K562 (cell line): Measurements from ENCODE around the gene PIP5KL1. TPM values are rescaled to one million over a fixed set of nuclear protein-coding genes. Genes with fewer than 3 reads are reported as not detected.

Source experiments
- ATAC-seq: fragments of 200-7000 bp; cut with Tn5 transposase; 3 replicates; pipeline ENCODE4 v1.9.1; 2020; ENCODE audit warnings: moderate library complexity
- BruUV-seq: library from RNA; stranded (reverse); fragments of 400-500 nt; replicated peaks from 2 replicates; lab custom pipeline; 2021; lab: Mats Ljungman, UMichigan
- CTCF ChIA-PET: fragments of 300-600 bp; formaldehyde crosslinking; extraction: SDS; loops from one replicate; lab custom pipeline; 2021; ENCODE audit warnings: low intra/inter-chr PET ratio; lab: Yijun Ruan, JAX
- POLR2A ChIA-PET: fragments of 300-600, 350-650 bp; sonication (Branson Sonifier 250); formaldehyde crosslinking; extraction: SDS; loops from one replicate; lab custom pipeline; 2021; ENCODE audit warnings: antibody characterized with exemption, inconsistent platforms; lab: Yijun Ruan, JAX
- DNase-seq, 4 experiments: peaks; one replicate each; pipeline versions ENCODE4 v3.0.0 to v3.0.0-alpha.2; 2011 to 2018; ENCODE audit warnings: low spot score in 3 of 4, mixed read lengths in 3 of 4; ENCODE audit errors: extremely low read depth in 1 of 4
- FAIRE-seq: peaks from 2 replicates; lab custom pipeline; 2011; peaks lifted over from hg19 to GRCh38; lab: Jason Lieb, UNC
- H2AFZ ChIP-seq: 2 replicates; pipeline ENCODE4 v1.6.0; 2011; ENCODE audit warnings: low read depth, low read length, control low read depth, inconsistent platforms
- H3K27ac ChIP-seq: fragments of 200-600 bp; 3 replicates; pipeline ENCODE4 v1.8.0; 2011; ENCODE audit warnings: low read depth, mild to moderate bottlenecking, control low read depth, inconsistent platforms, low read length, moderate library complexity, mixed read lengths; ENCODE audit errors: extremely low read depth
- H3K27me3 ChIP-seq, 2 experiments: fragments of 300-600 bp in 1 of 2; 2 replicates in 1 of 2; 3 replicates in 1 of 2; pipeline versions ENCODE4 v1.6.0 to v1.8.0; 2011; ENCODE audit warnings: inconsistent platforms in 2 of 2, low read length in 2 of 2, mild to moderate bottlenecking in 1 of 2, mixed read lengths in 1 of 2, moderate library complexity in 1 of 2; ENCODE audit not compliant: control insufficient read depth in 2 of 2, insufficient read depth in 2 of 2
- H3K36me3 ChIP-seq: fragments of 300-600 bp; 3 replicates; pipeline ENCODE4 v1.8.0; 2011; ENCODE audit warnings: mild to moderate bottlenecking, low read length, inconsistent platforms; ENCODE audit not compliant: control insufficient read depth, insufficient read depth
- H3K4me1 ChIP-seq, 2 experiments: fragments of 200-600 bp in 1 of 2; replicated peaks in 1 of 2; 2 replicates in 1 of 2; 3 replicates in 1 of 2; pipeline versions ENCODE4 v1.5.1 to v1.8.0; 2011; ENCODE audit warnings: inconsistent platforms in 2 of 2, low read length in 2 of 2, mild to moderate bottlenecking in 1 of 2, mixed read lengths in 1 of 2, moderate library complexity in 1 of 2; ENCODE audit not compliant: control insufficient read depth in 2 of 2, insufficient read depth in 2 of 2
- H3K4me2 ChIP-seq: 2 replicates; pipeline ENCODE4 v1.6.1; 2011; ENCODE audit warnings: low read length, control low read depth, inconsistent platforms, mixed read lengths; ENCODE audit not compliant: insufficient read depth
- H3K4me3 ChIP-seq: fragments of 200-600 bp; sonication (generic), shearing (Covaris generic); 2 replicates; pipeline ENCODE4 v1.5.1; 2016; ENCODE audit warnings: control low read depth, inconsistent platforms
- H3K79me2 ChIP-seq: fragments of 200-600 bp; 3 replicates; pipeline ENCODE4 v1.8.0; 2011; ENCODE audit warnings: low read length, inconsistent platforms; ENCODE audit not compliant: control insufficient read depth, insufficient read depth
- H3K9ac ChIP-seq, 2 experiments: 2 replicates each; pipeline versions ENCODE4 v1.6.0 to v1.6.1; 2011; ENCODE audit warnings: low read depth in 2 of 2, low read length in 2 of 2, control low read depth in 1 of 2, inconsistent platforms in 1 of 2, mild to moderate bottlenecking in 1 of 2, mixed read lengths in 1 of 2; ENCODE audit not compliant: insufficient read depth in 1 of 2
- H3K9me1 ChIP-seq: one replicate; pipeline ENCODE4 v1.6.0; 2011; ENCODE audit warnings: inconsistent platforms, mild to moderate bottlenecking, low read length, moderate library complexity; ENCODE audit not compliant: control insufficient read depth, insufficient read depth
- H3K9me3 ChIP-seq: replicated peaks from 2 replicates; pipeline ENCODE4 v1.5.1; 2011; ENCODE audit warnings: low read depth, low read length, inconsistent platforms; ENCODE audit not compliant: control insufficient read depth, insufficient read depth
- H4K20me1 ChIP-seq: replicated peaks from 2 replicates; pipeline ENCODE4 v1.6.1; 2011; ENCODE audit warnings: low read length, inconsistent platforms, mixed read lengths; ENCODE audit not compliant: control insufficient read depth, insufficient read depth
- MAFG ChIP-seq: fragments of 450-650 bp; conservative IDR thresholded peaks from 2 replicates; pipeline ENCODE4 v1.6.1; 2016; ENCODE audit warnings: missing genetic modification characterization, missing compliant biosample characterization
- POLR2G ChIP-seq: fragments of 200-400 bp; formaldehyde crosslinking; IDR thresholded peaks from 2 replicates; pipeline ENCODE4 v1.6.1; 2017; ENCODE audit warnings: low read depth, mild to moderate bottlenecking, antibody characterized with exemption, low read length, moderate library complexity
- RBFOX2 ChIP-seq: fragments of 200-400 bp; formaldehyde crosslinking; IDR thresholded peaks from 2 replicates; pipeline ENCODE4 v1.6.1; 2017; ENCODE audit warnings: low read depth, mild to moderate bottlenecking, low read length, moderate library complexity
- TEAD2 ChIP-seq: fragments of 450-650 bp; IDR thresholded peaks from 2 replicates; pipeline ENCODE4 v1.6.1; 2016; ENCODE audit warnings: missing genetic modification characterization, control low read depth, missing compliant biosample characterization
- XRCC4 ChIP-seq: IDR thresholded peaks from one replicate; pipeline ENCODE4 v1.6.1; 2011; ENCODE audit not compliant: insufficient read depth, insufficient read length; ENCODE audit errors: extremely low read depth
- ZBTB7A ChIP-seq: IDR thresholded peaks from 2 replicates; pipeline ENCODE4 v1.6.1; 2011; ENCODE audit warnings: low read depth, mild to moderate bottlenecking, low read length, moderate library complexity, borderline replicate concordance; ENCODE audit not compliant: control insufficient read depth
- ZNF668 ChIP-seq: fragments of 250-450 bp; sonication (Bioruptor Pico); IDR thresholded peaks from 2 replicates; pipeline ENCODE4 v1.8.0; 2022; ENCODE audit warnings: mild to moderate bottlenecking, inconsistent platforms
- ZNF764 ChIP-seq: fragments of 250-450 bp; sonication (Bioruptor Pico); IDR thresholded peaks from 2 replicates; pipeline ENCODE4 v1.4.0; 2020; ENCODE audit warnings: low read depth, mild to moderate bottlenecking, moderate library complexity
- WGBS: fragments of 100-300 bp; shearing (Covaris generic); methylation state at CpG from one replicate; pipeline ENCODE4 v1.1.6; 2016; ENCODE audit warnings: low coverage, mixed read lengths; ENCODE audit not compliant: insufficient coverage; ENCODE audit errors: missing lambda C conversion rate; 5-methylcytosine and 5-hydroxymethylcytosine counted together
- in situ Hi-C: fragments of 300-500 bp; cut with MboI; formaldehyde crosslinking; loops from 4 replicates; pipeline ENCODE4 v1.15.0; 2018; ENCODE audit warnings: inconsistent platforms, mixed read lengths
- intact Hi-C: fragments of 100-400 bp; cut with micrococcal nuclease; formaldehyde crosslinking; loops from 2 replicates; pipeline ENCODE4 v1.14.2; 2022
- polyA plus RNA-seq, 8 experiments: library from polyadenylated mRNA; depleted of rRNA in 4 of 8; stranded (reverse) in 5 of 8; unstranded in 3 of 8; fragments of >200 nt; fragmentation: Nextera tagmentation in 2 of 8; fragmentation: Illumina TruSeq in 1 of 8; extraction: Ambion mirVana in 2 of 8; extraction: Trizol in 1 of 8; gene quantifications; 2 replicates each; pipeline versions ENCODE4 v1.2.1 to v1.2.3, GENCODE V29; 2011 to 2014; ENCODE audit warnings: inconsistent platforms in 1 of 8, missing spikeins in 1 of 8
- total RNA-seq, 7 experiments: library from RNA; depleted of rRNA in 6 of 7; stranded (reverse); fragments of >200 nt in 6 of 7; fragmentation: Illumina TruSeq in 2 of 7; extraction: Trizol in 2 of 7; gene quantifications; 2 replicates each; pipeline versions ENCODE4 v1.2.1 to v1.2.3, GENCODE V29; 2011 to 2021; ENCODE audit warnings: low replicate concordance in 1 of 7
- TF ChIP-seq, protein P1 (sequence below): fragments of 250-450 bp; sonication (Bioruptor Pico); IDR thresholded peaks from 2 replicates; pipeline ENCODE4 v1.4.0; 2020; ENCODE audit warnings: mild to moderate bottlenecking, moderate library complexity
- TF ChIP-seq, protein P2 (sequence below): fragments of 450-650 bp; IDR thresholded peaks from 2 replicates; pipeline ENCODE4 v1.6.1; 2014; ENCODE audit warnings: low read depth, mild to moderate bottlenecking, moderate library complexity, borderline replicate concordance

The PIP5KL1 gene
- total and polyA plus RNA-seq, 9 of the 15 experiments (the other 6 are each of a cell fraction or from before 2014, with no cell fraction given) = 0.18 to 4.8 (median 1.2) TPM

DNA sequence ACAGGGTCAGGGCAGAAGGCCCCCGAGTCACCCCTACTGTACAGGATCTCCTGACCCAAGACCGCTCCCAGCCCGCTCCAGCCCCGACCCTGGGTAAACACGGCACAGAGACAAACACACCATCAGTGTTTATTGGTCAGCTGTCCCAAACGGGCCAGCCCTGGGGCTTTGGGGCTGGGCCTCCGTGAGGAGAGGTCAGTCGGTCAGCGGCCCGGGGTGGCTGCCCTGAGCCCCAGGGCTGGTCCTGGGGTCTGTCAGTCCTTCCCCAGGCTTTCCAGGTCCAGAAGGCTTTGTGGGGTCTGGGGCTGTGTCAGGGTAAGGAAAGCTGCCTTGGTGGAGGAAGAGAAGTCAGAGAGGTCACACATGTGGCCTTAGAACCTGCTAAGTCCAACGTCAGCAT, 4.4 kb upstream of the PIP5KL1 start:
- in situ Hi-C loops = loop anchor here (5.0 kb wide), 2 partner anchors 97 to 182 kb away; no protein-coding TSS in a partner anchor
- CTCF ChIA-PET = no interaction called here
- POLR2A ChIA-PET = interaction anchor here (0.6 to 1.6 kb wide), 3 partner anchors 25 to 123 kb away, joined by 3 to 4 read pairs (median 4); no protein-coding TSS in a partner anchor
- Histone ChIP-seq H3K4me1 (peaks cover 58 to 83% of the 10 kb centered on the region in 2 experiments), H3K9me1 (peaks cover 3% of the 10 kb centered on the region), H2AFZ (no peak overlapping the region), H3K9ac (peak overlapping the region; percentile 63 to 96), H3K27me3 (no peaks in the 10 kb centered on the region), H3K36me3 (peaks cover 27% of the 10 kb centered on the region; the same call in 2 of the 3 replicates), H3K27ac (peak overlapping the region; percentile 88), H3K4me2 (peak overlapping the region; percentile 97), H3K9me3 (no peaks in the 10 kb centered on the region), H3K4me3 (peak overlapping the region; percentile 70; the same call in 1 of the 2 replicates), H3K79me2 (peaks cover 45% of the 10 kb centered on the region), H4K20me1 (peaks cover 18% of the 10 kb centered on the region; the same call in 1 of the 2 replicates)
- intact Hi-C loops = no loop called here
- no TSS peak for BruUV-seq
- no peak for ATAC-seq
- no peak for DNase-seq
- WGBS = 59% methylated on average over 11 of the region's 11 CpGs
- TF ChIP-seq RBFOX2 = peak; percentile 53
- TF ChIP-seq ZBTB7A = peak; percentile 13; the same call in 1 of the 2 replicates
- TF ChIP-seq POLR2G = peak; percentile 38; the same call in 1 of the 2 replicates
- no peak for TF ChIP-seq XRCC4
- no peak for FAIRE-seq

DNA sequence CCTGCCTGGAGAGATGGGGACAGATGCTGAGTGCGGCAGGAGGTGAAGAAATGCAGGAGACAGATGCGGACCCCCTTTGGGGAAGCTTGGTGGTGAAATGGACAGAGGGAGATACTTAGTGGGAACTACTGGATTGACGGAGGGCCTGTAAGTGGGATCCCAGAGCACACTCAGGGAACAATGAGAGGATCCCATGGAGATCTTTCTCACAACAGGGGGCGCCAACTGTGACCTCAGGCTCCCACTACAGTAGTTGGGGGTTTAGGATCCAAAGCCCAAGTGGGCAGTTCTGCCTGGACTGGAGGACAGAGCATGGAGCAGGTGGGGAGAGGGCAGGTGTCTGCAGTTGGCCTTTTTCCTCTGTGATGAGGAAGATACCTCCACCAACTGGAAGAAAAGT, 3.7 kb upstream of the PIP5KL1 start:
- 75% methylated on average over 4 of the region's 4 CpGs for WGBS
- Histone ChIP-seq H3K4me2 (0 out of 2 replicates have a peak overlapping the region, but pooled peaks have one; percentile 97), H3K9ac (peak overlapping the region; percentile 63 to 96), H3K36me3 (peaks cover 27% of the 10 kb centered on the region; the same call in 2 of the 3 replicates), H3K27ac (peak overlapping the region; percentile 88; the same call in 2 of the 3 replicates), H4K20me1 (peaks cover 18% of the 10 kb centered on the region; the same call in 1 of the 2 replicates), H2AFZ (no peak overlapping the region), H3K27me3 (no peaks in the 10 kb centered on the region), H3K4me1 (peaks cover 55 to 81% of the 10 kb centered on the region in 2 experiments), H3K9me1 (peaks cover 3% of the 10 kb centered on the region), H3K79me2 (peaks cover 45% of the 10 kb centered on the region), H3K9me3 (no peaks in the 10 kb centered on the region), H3K4me3 (no peak overlapping the region)
- in situ Hi-C loops (no loop called here), intact Hi-C loops (no loop called here)
- no peak for ATAC-seq
- POLR2A ChIA-PET = interaction anchor here (0.8 to 1.9 kb wide), 2 partner anchors 133 to 159 kb away, joined by 3 to 5 read pairs; partner anchors contain the start of gene NAIF1
- DNase-seq = no peak
- no peak for FAIRE-seq
- CTCF ChIA-PET = no interaction called here
- no TSS peak for BruUV-seq
- TF ChIP-seq TEAD2 (tag) (no peak), ZNF764 (CRISPR knock-in tag) (no peak), MAFG (tag) (no peak), ZNF668 (no peak)
- TF ChIP-seq, protein P1, sequence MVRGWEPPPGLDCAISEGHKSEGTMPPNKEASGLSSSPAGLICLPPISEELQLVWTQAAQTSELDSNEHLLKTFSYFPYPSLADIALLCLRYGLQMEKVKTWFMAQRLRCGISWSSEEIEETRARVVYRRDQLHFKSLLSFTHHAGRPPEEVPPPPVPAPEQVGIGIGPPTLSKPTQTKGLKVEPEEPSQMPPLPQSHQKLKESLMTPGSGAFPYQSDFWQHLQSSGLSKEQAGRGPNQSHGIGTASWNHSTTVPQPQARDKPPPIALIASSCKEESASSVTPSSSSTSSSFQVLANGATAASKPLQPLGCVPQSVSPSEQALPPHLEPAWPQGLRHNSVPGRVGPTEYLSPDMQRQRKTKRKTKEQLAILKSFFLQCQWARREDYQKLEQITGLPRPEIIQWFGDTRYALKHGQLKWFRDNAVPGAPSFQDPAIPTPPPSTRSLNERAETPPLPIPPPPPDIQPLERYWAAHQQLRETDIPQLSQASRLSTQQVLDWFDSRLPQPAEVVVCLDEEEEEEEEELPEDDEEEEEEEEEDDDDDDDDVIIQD = no peak
- TF ChIP-seq, protein P2, sequence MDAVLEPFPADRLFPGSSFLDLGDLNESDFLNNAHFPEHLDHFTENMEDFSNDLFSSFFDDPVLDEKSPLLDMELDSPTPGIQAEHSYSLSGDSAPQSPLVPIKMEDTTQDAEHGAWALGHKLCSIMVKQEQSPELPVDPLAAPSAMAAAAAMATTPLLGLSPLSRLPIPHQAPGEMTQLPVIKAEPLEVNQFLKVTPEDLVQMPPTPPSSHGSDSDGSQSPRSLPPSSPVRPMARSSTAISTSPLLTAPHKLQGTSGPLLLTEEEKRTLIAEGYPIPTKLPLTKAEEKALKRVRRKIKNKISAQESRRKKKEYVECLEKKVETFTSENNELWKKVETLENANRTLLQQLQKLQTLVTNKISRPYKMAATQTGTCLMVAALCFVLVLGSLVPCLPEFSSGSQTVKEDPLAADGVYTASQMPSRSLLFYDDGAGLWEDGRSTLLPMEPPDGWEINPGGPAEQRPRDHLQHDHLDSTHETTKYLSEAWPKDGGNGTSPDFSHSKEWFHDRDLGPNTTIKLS = no peak
